HepG2 (cell line): Measurements from ENCODE around the gene ROMO1. TPM values are rescaled to one million over a fixed set of nuclear protein-coding genes. Genes with fewer than 3 reads are reported as not detected.
A peak's percentile ranks its signal among the peaks of the same experiment; 100 is the strongest.

Experiments used
- ATAC-seq: fragments of 200-7000 bp; cut with Tn5 transposase; 3 replicates; pipeline ENCODE4 v1.9.1; 2020; ENCODE audit warnings: mild to moderate bottlenecking, moderate library complexity
- BruUV-seq: library from RNA; stranded (reverse); fragments of 400-500 nt; replicated peaks from 2 replicates; lab custom pipeline; 2021; lab: Mats Ljungman, UMichigan
- CTCF ChIA-PET: fragments of 300-600 bp; formaldehyde crosslinking; extraction: SDS; loops from one replicate; lab custom pipeline; 2021; ENCODE audit warnings: low total read pairs, inconsistent platforms, low intra/inter-chr PET ratio; lab: Yijun Ruan, JAX
- POLR2A ChIA-PET: fragments of 350-600 bp; sonication (Branson Sonifier 250); formaldehyde crosslinking; loops from one replicate; lab custom pipeline; 2020; ENCODE audit warnings: antibody characterized with exemption, inconsistent platforms; lab: Yijun Ruan, JAX
- DNase-seq: peaks from one replicate; pipeline ENCODE4 v3.0.0-alpha.2; 2015; ENCODE audit warnings: low spot score
- FAIRE-seq: peaks from 3 replicates; lab custom pipeline; 2011; peaks lifted over from hg19 to GRCh38; lab: Jason Lieb, UNC
- H2AFZ ChIP-seq: one replicate; pipeline ENCODE4 v1.6.1; 2011; ENCODE audit warnings: low read length, inconsistent platforms
- H3K27ac ChIP-seq: fragments of 300-600 bp; 3 replicates; pipeline ENCODE4 v1.8.0; 2011; ENCODE audit warnings: mixed run types, mild to moderate bottlenecking, mixed read lengths, low read length, inconsistent platforms; ENCODE audit not compliant: insufficient read depth; ENCODE audit errors: extremely low read length
- H3K27me3 ChIP-seq, 2 experiments: fragments of 200-600 bp in 1 of 2; 2 replicates in 1 of 2; 3 replicates in 1 of 2; pipeline versions ENCODE4 v1.6.0 to v1.8.0; 2011; ENCODE audit warnings: low read length in 2 of 2, mild to moderate bottlenecking in 2 of 2, moderate library complexity in 2 of 2, inconsistent platforms in 1 of 2; ENCODE audit not compliant: insufficient read depth in 2 of 2, control insufficient read depth in 1 of 2
- H3K36me3 ChIP-seq, 2 experiments: fragments of 200-600 bp in 1 of 2; replicated peaks in 1 of 2; 2 replicates in 1 of 2; 3 replicates in 1 of 2; pipeline versions ENCODE4 v1.5.1 to v1.8.0; 2011; ENCODE audit warnings: low read length in 2 of 2, inconsistent platforms in 1 of 2; ENCODE audit not compliant: insufficient read depth in 2 of 2, control insufficient read depth in 1 of 2
- H3K4me1 ChIP-seq: 2 replicates; pipeline ENCODE4 v1.5.1; 2012; ENCODE audit warnings: low read length, inconsistent platforms; ENCODE audit not compliant: insufficient read depth
- H3K4me2 ChIP-seq: 2 replicates; pipeline ENCODE4 v1.6.0; 2011; ENCODE audit warnings: low read depth, low read length, inconsistent platforms
- H3K4me3 ChIP-seq, 3 experiments: fragments of 200-600 bp in 1 of 3; sonication (generic), shearing (Covaris generic) in 1 of 3; replicated peaks in 1 of 3; 2 replicates each; pipeline ENCODE4 v1.5.1; 2011 to 2016; ENCODE audit warnings: low read length in 3 of 3, inconsistent platforms in 2 of 3, low read depth in 2 of 3, mild to moderate bottlenecking in 2 of 3, control low read depth in 1 of 3, mixed read lengths in 1 of 3; ENCODE audit not compliant: insufficient read depth in 1 of 3
- H3K79me2 ChIP-seq: one replicate; pipeline ENCODE4 v1.6.1; 2011; ENCODE audit warnings: low read length, inconsistent platforms; ENCODE audit not compliant: insufficient read depth
- H3K9ac ChIP-seq: 2 replicates; pipeline ENCODE4 v1.6.0; 2011; ENCODE audit warnings: mild to moderate bottlenecking, low read depth, low read length, inconsistent platforms; ENCODE audit not compliant: insufficient read depth
- H3K9me3 ChIP-seq: 2 replicates; pipeline ENCODE4 v1.5.1; 2012; ENCODE audit warnings: mild to moderate bottlenecking, low read length
- H4K20me1 ChIP-seq: 2 replicates; pipeline ENCODE4 v1.6.0; 2011; ENCODE audit warnings: inconsistent platforms, mild to moderate bottlenecking, low read length, moderate library complexity; ENCODE audit not compliant: insufficient read depth
- AGO1 ChIP-seq: fragments of 200-400 bp; formaldehyde crosslinking; IDR thresholded peaks from 2 replicates; pipeline ENCODE4 v1.6.1; 2017; ENCODE audit warnings: mild to moderate bottlenecking, low read depth, low read length, moderate library complexity; ENCODE audit not compliant: poor library complexity, severe bottlenecking
- HNRNPL ChIP-seq: fragments of 200-400 bp; formaldehyde crosslinking; IDR thresholded peaks from 2 replicates; pipeline ENCODE4 v1.6.1; 2017; ENCODE audit warnings: mild to moderate bottlenecking, low read depth, low read length
- POLR2A ChIP-seq, 2 experiments: IDR thresholded peaks; 2 replicates each; pipeline ENCODE4 v1.6.1; 2011; ENCODE audit warnings: low read depth in 2 of 2, low read length in 2 of 2, mild to moderate bottlenecking in 1 of 2, moderate library complexity in 1 of 2; ENCODE audit not compliant: insufficient read depth in 1 of 2
- RBM22 ChIP-seq: fragments of 200-400 bp; formaldehyde crosslinking; optimal IDR thresholded peaks from 2 replicates; pipeline ENCODE3; 2017; ENCODE audit warnings: mild to moderate bottlenecking, low read length, moderate library complexity
- SNRNP70 ChIP-seq: fragments of 200-400 bp; formaldehyde crosslinking; IDR thresholded peaks from 2 replicates; pipeline ENCODE4 v1.6.1; 2017; ENCODE audit warnings: mild to moderate bottlenecking, low read depth, low read length, moderate library complexity
- SYNCRIP ChIP-seq: fragments of 200-400 bp; formaldehyde crosslinking; IDR thresholded peaks from 2 replicates; pipeline ENCODE4 v1.6.1; 2018; ENCODE audit warnings: mild to moderate bottlenecking, low read depth, low read length; ENCODE audit not compliant: insufficient read depth
- TP53 ChIP-seq: sonication (generic); formaldehyde crosslinking; conservative IDR thresholded peaks from 2 replicates; pipeline ENCODE4 v1.4.0; 2020; ENCODE audit warnings: missing genetic modification reagents
- ZBTB38 ChIP-seq: sonication (generic); formaldehyde crosslinking; IDR thresholded peaks from 2 replicates; pipeline ENCODE4 v1.5.1; 2020; ENCODE audit warnings: mild to moderate bottlenecking, missing genetic modification reagents
- ZC3H4 ChIP-seq: sonication (generic); formaldehyde crosslinking; IDR thresholded peaks from 2 replicates; pipeline ENCODE4 v1.4.0; 2020; ENCODE audit warnings: missing genetic modification reagents, borderline replicate concordance
- ZNF687 ChIP-seq: sonication (generic); formaldehyde crosslinking; IDR thresholded peaks from 2 replicates; pipeline ENCODE4 v1.5.1; 2020; ENCODE audit warnings: mild to moderate bottlenecking, missing genetic modification reagents, moderate library complexity
- WGBS: methylation state at CpG from one replicate; pipeline ENCODE4 v1.1.6; 2017; ENCODE audit warnings: low lambda C conversion rate; 5-methylcytosine and 5-hydroxymethylcytosine counted together
- in situ Hi-C: cut with HindIII; loops from 2 replicates; pipeline ENCODE4 v1.10.0; 2017; ENCODE audit warnings: low pct_unique_long_range_greater_than_20kb; ENCODE audit not compliant: extremely low pct_ligation_motif_present
- intact Hi-C: fragments of 100-400 bp; cut with micrococcal nuclease; formaldehyde crosslinking; loops from one replicate; pipeline ENCODE4 v1.10.0; 2022; ENCODE audit not compliant: unreplicated experiment
- polyA plus RNA-seq, 8 experiments: library from polyadenylated mRNA; depleted of rRNA in 3 of 8; stranded (reverse) in 7 of 8; unstranded in 1 of 8; fragments of >200 nt; fragmentation: Illumina TruSeq in 4 of 8; extraction: Trizol in 4 of 8; gene quantifications; 2 replicates each; pipeline versions ENCODE4 v1.2.1 to v1.2.3, GENCODE V29; 2011 to 2016; ENCODE audit warnings: low read depth in 4 of 8, missing spikeins in 1 of 8, mixed read lengths in 1 of 8; ENCODE audit not compliant: insufficient read depth in 1 of 8
- total RNA-seq, 5 experiments: library from RNA; depleted of rRNA; stranded (reverse); fragments of >200 nt; fragmentation: Illumina TruSeq; extraction: Trizol; gene quantifications; 2 replicates each; pipeline ENCODE4 v1.2.3, GENCODE V29; 2016; ENCODE audit warnings: low read depth in 1 of 5

Gene ROMO1
- total and polyA plus RNA-seq, 2 of the 13 experiments (the other 11 are each of a cell fraction or from before 2014, with no cell fraction given): 636 to 755 TPM

- DNase-seq (no peak), ATAC-seq (no peak), FAIRE-seq (no peak)
- POLR2A ChIA-PET: interaction anchor here (0.5 to 2.8 kb wide), 4 partner anchors 10 to 196 kb away, joined by 3 to 13 read pairs (median 6); partner anchors contain the start of genes CPNE1, RBM12 and RBM39
- no peak overlapping the region for H3K4me2 ChIP-seq
- H2AFZ ChIP-seq: no peak overlapping the region
- 97% methylated on average over 9 of the region's 9 CpGs for WGBS
- intact Hi-C loops (no loop called here), in situ Hi-C loops (no loop called here)
- H3K27me3 ChIP-seq: no peaks in the 10 kb centered on the region
- no peak overlapping the region for H3K9ac ChIP-seq
- H3K27ac ChIP-seq: no peak overlapping the region
- BruUV-seq: no TSS peak
- TF ChIP-seq POLR2A (IDR thresholded peaks at IDR 0.05; ENCODE audit: insufficient read depth in 1 of 2, low read depth in 2 of 2, low read length in 2 of 2) (peak in 1 of 2 experiments; percentile 9; a peak in 1 of 4 replicates), TP53 (no peak), ZNF687 (peak; percentile 24; the same call in 1 of the 2 replicates), SNRNP70 (no peak), HNRNPL (0 out of 2 replicates have a peak, but pooled peaks have one; percentile 53), SYNCRIP (no peak), AGO1 (no peak), RBM22 (peak; percentile 3), ZBTB38 (CRISPR knock-in tag) (0 out of 2 replicates have a peak, but pooled peaks have one; percentile 8), ZC3H4 (CRISPR knock-in tag) (0 out of 2 replicates have a peak, but pooled peaks have one; percentile 70)
- peaks cover 99% of the 10 kb centered on the region for H3K79me2 ChIP-seq
- no peaks in the 10 kb centered on the region for H3K9me3 ChIP-seq
- no peak overlapping the region for H3K4me3 ChIP-seq
- peaks cover 27% of the 10 kb centered on the region for H3K4me1 ChIP-seq
- H3K36me3 ChIP-seq: peaks cover 26 to 59% of the 10 kb centered on the region in 2 experiments
- CTCF ChIA-PET: no interaction called here
- H4K20me1 ChIP-seq: peaks cover 85% of the 10 kb centered on the region
These were observed 44.8 kb upstream of the ROMO1 start for GRCh38 chr20:35654415-35654814.
